GM06990 (cell line): ENCODE data around the gene GSK3A.

Experiments
- DNase-seq: peaks from one replicate; pipeline ENCODE4 v3.0.0-alpha.2; 2011; ENCODE audit not compliant: insufficient read length; ENCODE audit errors: extremely low read depth
- H3K27me3 ChIP-seq: replicated peaks from 2 replicates; pipeline ENCODE4 v1.6.0; 2011; ENCODE audit warnings: low read length; ENCODE audit not compliant: control insufficient read depth, insufficient read depth
- H3K36me3 ChIP-seq: 2 replicates; pipeline ENCODE4 v1.5.1; 2011; ENCODE audit warnings: low read length; ENCODE audit not compliant: control insufficient read depth, insufficient read depth
- H3K4me3 ChIP-seq: replicated peaks from 2 replicates; pipeline ENCODE4 v1.5.1; 2011; ENCODE audit warnings: low read depth, mild to moderate bottlenecking, control low read depth, low read length
- TF ChIP-seq, protein P1 (sequence below): IDR thresholded peaks from 2 replicates; pipeline ENCODE4 v1.5.1; 2011; ENCODE audit warnings: low read length, control low read depth, mild to moderate bottlenecking, inconsistent platforms; ENCODE audit not compliant: insufficient read depth, poor library complexity, severe bottlenecking

GSK3A gene

DNA sequence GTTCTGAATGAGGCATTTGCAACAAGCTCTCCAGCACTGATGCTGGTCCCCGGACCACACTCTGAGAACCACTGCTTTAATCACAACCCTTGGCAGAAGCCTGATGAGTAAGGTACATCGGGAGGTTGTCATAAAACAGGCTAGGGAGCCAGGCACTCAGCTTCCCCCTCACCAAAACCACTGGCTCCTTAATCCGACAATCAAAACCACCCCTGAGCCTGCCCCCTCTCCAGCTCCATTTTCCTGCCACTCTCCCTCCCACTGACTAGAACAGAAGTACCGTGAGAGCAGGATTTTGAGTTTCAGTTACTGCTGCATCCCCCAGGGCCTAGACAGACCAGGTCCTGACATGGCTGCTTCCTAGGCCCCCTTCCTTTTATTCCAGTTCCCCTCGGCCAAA, 7.2 kb downstream of the GSK3A start:
- no peak overlapping the region for H3K4me3 ChIP-seq
- DNase-seq: no peak
- TF ChIP-seq, protein P1, sequence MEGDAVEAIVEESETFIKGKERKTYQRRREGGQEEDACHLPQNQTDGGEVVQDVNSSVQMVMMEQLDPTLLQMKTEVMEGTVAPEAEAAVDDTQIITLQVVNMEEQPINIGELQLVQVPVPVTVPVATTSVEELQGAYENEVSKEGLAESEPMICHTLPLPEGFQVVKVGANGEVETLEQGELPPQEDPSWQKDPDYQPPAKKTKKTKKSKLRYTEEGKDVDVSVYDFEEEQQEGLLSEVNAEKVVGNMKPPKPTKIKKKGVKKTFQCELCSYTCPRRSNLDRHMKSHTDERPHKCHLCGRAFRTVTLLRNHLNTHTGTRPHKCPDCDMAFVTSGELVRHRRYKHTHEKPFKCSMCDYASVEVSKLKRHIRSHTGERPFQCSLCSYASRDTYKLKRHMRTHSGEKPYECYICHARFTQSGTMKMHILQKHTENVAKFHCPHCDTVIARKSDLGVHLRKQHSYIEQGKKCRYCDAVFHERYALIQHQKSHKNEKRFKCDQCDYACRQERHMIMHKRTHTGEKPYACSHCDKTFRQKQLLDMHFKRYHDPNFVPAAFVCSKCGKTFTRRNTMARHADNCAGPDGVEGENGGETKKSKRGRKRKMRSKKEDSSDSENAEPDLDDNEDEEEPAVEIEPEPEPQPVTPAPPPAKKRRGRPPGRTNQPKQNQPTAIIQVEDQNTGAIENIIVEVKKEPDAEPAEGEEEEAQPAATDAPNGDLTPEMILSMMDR: no peak
- H3K36me3 ChIP-seq: peaks cover 47% of the 10 kb centered on the region
- H3K27me3 ChIP-seq: no peaks in the 10 kb centered on the region

GRCh38 chr19:42234364-42234763, 8.0 kb downstream of the GSK3A start:
- no peak for DNase-seq
- H3K4me3 ChIP-seq: no peak overlapping the region
- H3K27me3 ChIP-seq: no peaks in the 10 kb centered on the region
- TF ChIP-seq, protein P1: no peak
- H3K36me3 ChIP-seq: peaks cover 44% of the 10 kb centered on the region

DNA sequence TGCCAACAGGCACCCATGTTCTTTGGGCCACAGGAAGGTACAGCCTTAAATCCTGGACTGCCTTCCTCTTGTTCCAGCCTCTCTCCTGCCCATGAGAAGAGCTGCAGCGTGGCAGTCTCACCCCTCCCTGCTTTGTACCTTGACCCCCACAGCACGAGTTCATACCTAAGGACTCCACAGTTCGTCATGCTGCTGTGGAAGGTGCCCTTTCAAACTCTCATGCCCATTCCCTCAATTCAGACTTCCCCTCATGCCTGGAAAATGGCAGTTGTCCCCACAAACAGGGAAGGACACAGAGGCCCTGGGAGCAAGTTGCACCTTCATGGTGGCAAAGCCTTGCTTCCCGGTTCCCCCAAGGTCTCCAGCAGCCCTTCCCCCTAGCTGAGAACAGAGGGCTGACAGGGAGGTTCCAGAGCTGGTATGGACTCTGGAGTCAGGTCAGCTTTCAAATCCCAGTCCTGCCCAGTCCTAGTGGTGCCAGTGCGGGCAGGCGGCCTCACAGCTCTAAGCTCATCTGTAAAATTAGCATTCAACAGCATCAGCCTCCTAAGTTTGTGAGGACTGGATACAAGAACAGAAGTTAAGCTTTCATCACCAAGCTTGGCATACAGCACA, 8.6 kb downstream of the GSK3A start:
- Histone ChIP-seq H3K36me3 (peaks cover 47% of the 10 kb centered on the region), H3K4me3 (no peak overlapping the region), H3K27me3 (no peaks in the 10 kb centered on the region)
- no peak for DNase-seq
- TF ChIP-seq, protein P1: no peak

DNA sequence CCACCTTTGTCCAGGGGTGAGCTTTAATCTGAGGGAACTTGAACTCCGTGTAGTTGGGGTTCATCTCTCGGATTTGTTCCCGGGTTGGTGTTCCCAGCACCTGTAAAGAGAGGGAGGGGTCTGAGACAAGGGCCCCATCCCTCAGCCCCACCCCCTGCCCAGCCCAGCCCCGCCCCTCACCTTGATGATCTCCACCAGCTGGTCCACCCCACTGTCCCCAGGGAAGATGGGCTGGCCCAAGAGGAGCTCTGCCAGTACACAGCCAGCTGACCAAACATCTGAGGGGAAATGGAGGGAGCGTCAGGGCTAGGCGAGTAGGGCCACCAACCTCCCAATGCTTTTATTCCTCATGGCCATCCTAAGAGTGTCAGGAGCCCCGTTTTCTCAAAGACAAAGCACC, 9.3 kb downstream of the GSK3A start:
- no peak overlapping the region for H3K4me3 ChIP-seq
- H3K36me3 ChIP-seq: peaks cover 49% of the 10 kb centered on the region
- no peaks in the 10 kb centered on the region for H3K27me3 ChIP-seq
- TF ChIP-seq, protein P1: no peak
- no peak for DNase-seq

- H3K36me3 ChIP-seq: peaks cover 50% of the 10 kb centered on the region
- TF ChIP-seq, protein P1: no peak
- H3K4me3 ChIP-seq: no peak overlapping the region
- DNase-seq: no peak
- no peaks in the 10 kb centered on the region for H3K27me3 ChIP-seq
Observed at GRCh38 chr19:42232435-42232834, 10.0 kb downstream of the GSK3A start.

GRCh38 chr19:42230571-42230970, 11.8 kb downstream of the GSK3A start:
- Histone ChIP-seq H3K4me3 (no peak overlapping the region), H3K36me3 (peaks cover 53% of the 10 kb centered on the region), H3K27me3 (no peaks in the 10 kb centered on the region)
- DNase-seq: no peak
- TF ChIP-seq, protein P1: no peak
